ENCODE data around the gene AP1S2.

The AP1S2 gene

DNA sequence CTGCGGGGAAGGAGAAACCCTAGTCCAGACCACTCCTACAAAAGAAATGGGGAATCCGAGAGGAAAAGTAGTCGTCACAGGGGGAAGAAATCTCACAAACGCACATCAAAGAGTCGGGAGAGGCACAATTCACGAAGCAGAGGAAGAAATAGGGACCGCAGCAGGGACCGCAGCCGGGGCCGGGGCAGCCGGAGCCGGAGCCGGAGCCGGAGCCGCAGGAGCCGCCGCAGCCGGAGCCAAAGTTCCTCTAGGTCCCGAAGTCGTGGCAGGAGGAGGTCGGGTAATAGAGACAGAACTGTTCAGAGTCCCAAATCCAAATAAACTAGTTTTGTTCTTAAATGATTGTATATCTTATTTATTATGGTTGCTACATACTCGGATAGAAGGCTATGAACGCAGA lies 31.7 kb downstream of the AP1S2 start:
- peaks cover 3% of the 10 kb centered on the region for H3K36me3 ChIP-seq (ENCODE audit: control insufficient read depth, insufficient read depth, low read length)
- no peaks in the 10 kb centered on the region for H3K27me3 ChIP-seq (ENCODE audit: control insufficient read depth, insufficient read depth, low read length)
- no peak overlapping the region for H3K4me3 ChIP-seq (ENCODE audit: low read depth, low read length)
- no peak overlapping the region for H3K9ac ChIP-seq (ENCODE audit: low read depth, low read length)
- no peaks in the 10 kb centered on the region for H3K4me1 ChIP-seq (ENCODE audit: control insufficient read depth, insufficient read depth, low read length)
- H3K9me3 ChIP-seq (ENCODE audit: control insufficient read depth, insufficient read depth, low read length): no peaks in the 10 kb centered on the region

DNA sequence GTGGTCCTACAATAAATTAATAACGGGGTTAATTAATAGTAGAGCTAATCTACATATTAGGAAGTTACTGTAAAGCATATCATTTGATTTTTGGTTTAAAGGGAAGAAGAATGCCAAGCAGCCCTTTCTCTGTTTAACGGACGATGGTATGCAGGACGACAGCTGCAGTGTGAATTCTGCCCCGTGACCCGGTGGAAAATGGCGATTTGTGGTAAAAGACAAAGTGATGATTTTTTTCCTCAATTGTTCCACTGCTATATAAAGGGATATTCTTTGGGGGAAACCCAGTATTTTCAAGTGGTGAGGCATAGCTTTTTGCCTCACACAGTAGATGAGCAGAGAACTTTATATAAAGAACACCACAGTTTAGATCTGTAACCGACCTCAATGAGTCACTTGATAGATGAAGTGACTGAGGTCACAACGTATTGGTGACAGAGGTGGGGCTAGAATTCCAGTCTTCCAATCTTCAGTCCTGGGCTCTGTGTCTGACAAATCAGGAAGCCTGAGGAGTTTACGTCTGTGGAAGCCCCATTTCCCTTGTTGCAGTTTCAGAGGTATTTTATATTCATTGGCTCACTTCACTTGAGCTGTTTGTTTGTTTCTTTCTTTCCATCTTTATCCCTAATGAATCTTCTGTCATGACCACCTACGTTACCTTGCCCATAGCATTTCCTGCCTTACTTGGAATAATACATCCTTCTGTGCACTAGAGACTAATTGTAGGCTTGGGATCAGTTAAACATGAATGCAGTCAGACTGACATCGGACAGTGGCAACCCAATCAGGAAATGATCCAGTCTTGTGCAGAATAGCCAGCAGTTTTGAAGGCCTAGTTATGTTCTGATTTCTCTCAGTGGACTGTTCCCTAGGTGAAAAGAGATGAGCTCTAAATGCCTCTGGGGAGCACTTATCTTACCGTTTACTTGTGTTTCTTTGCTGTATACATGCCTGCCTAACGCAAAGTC lies 34.2 kb downstream of the AP1S2 start:
- peaks cover 9% of the 10 kb centered on the region for H3K4me1 ChIP-seq (ENCODE audit: control insufficient read depth, insufficient read depth, low read length)
- no peaks in the 10 kb centered on the region for H3K27me3 ChIP-seq (ENCODE audit: control insufficient read depth, insufficient read depth, low read length)
- H3K9me3 ChIP-seq (ENCODE audit: control insufficient read depth, insufficient read depth, low read length): no peaks in the 10 kb centered on the region
- H3K9ac ChIP-seq (ENCODE audit: low read depth, low read length): no peak overlapping the region
- H3K36me3 ChIP-seq (ENCODE audit: control insufficient read depth, insufficient read depth, low read length): peaks cover 3% of the 10 kb centered on the region
- H3K4me3 ChIP-seq (ENCODE audit: low read depth, low read length): no peak overlapping the region

DNA sequence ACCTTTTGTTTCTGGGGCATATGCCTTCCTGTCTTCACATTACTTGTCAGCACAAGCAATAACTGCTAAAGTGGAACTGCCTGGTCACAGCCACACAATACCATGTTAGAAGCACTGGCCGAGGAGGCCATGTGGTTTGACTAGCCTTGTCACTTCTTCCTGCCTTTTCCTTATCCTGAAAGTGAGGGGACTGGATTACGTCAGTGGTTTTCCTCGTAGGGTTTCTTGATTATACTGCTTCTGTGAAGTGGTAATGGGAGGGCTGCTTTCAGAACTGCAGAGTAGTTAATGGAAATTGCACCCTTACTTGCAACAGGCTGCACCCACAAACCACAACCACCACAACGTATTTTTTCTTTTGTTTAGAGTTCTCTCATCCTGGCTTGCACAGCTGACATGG lies 37.7 kb downstream of the AP1S2 start:
- Histone ChIP-seq H3K9me3 (ENCODE audit: control insufficient read depth, insufficient read depth, low read length) (no peaks in the 10 kb centered on the region), H3K9ac (ENCODE audit: low read depth, low read length) (no peak overlapping the region), H3K4me3 (ENCODE audit: low read depth, low read length) (no peak overlapping the region), H3K4me1 (ENCODE audit: control insufficient read depth, insufficient read depth, low read length) (peaks cover 9% of the 10 kb centered on the region), H3K36me3 (ENCODE audit: control insufficient read depth, insufficient read depth, low read length) (peaks cover 3% of the 10 kb centered on the region), H3K27me3 (ENCODE audit: control insufficient read depth, insufficient read depth, low read length) (no peaks in the 10 kb centered on the region)

DNA sequence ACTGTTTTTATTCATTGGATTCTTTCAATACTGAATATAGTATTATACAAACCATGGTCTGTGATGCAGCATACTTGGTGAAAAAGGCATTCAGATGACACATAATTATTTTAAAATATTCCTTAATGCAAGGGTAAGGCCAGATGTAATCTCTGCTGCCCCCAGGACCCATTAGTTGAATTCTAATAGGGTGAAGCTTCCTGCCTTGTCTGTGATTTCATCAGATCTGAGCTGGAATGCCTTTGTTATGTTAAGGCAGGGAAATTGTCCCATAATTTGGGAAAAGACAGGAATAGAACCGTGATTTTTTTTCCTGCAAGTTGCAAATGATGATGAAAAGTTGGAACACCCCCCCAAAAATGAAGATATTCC lies 38.2 kb downstream of the AP1S2 start:
- H3K9ac ChIP-seq (ENCODE audit: low read depth, low read length): no peak overlapping the region
- H3K27me3 ChIP-seq (ENCODE audit: control insufficient read depth, insufficient read depth, low read length): no peaks in the 10 kb centered on the region
- peaks cover 3% of the 10 kb centered on the region for H3K36me3 ChIP-seq (ENCODE audit: control insufficient read depth, insufficient read depth, low read length)
- H3K9me3 ChIP-seq (ENCODE audit: control insufficient read depth, insufficient read depth, low read length): no peaks in the 10 kb centered on the region
- peaks cover 9% of the 10 kb centered on the region for H3K4me1 ChIP-seq (ENCODE audit: control insufficient read depth, insufficient read depth, low read length)
- H3K4me3 ChIP-seq (ENCODE audit: low read depth, low read length): no peak overlapping the region

DNA sequence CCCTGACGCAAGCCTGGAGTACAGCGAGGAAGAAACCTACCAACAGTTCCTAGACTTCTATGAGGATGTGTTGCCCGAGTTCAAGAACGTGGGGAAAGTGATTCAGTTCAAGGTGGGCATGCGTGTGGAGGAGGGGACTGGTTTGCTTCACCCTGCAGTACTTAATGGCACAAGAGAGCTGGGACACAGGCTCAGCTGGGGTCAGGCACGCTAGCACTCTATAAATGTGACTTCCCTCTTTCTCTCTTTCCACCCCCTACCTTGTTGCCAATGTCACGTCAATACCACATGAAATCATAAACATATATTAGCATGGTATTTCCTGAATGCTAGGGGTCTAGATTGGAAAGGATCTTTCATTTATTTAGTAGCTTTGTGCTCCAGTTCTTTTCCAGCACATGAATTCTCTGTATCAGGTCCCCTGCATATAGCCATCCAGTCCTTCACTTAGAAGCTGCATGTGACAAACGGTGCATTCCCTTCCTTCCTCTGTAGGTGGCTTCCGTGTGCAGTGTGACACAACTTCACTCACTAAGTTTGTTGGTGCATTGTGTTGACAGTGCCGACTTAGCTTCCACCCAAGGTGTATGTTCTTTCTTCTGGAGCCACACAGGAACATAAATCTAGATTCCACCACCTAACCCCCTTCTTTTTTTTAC lies 38.7 kb downstream of the AP1S2 start:
- Histone ChIP-seq H3K27me3 (ENCODE audit: control insufficient read depth, insufficient read depth, low read length) (no peaks in the 10 kb centered on the region), H3K9me3 (ENCODE audit: control insufficient read depth, insufficient read depth, low read length) (no peaks in the 10 kb centered on the region), H3K36me3 (ENCODE audit: control insufficient read depth, insufficient read depth, low read length) (peaks cover 6% of the 10 kb centered on the region), H3K4me3 (ENCODE audit: low read depth, low read length) (no peak overlapping the region), H3K4me1 (ENCODE audit: control insufficient read depth, insufficient read depth, low read length) (peaks cover 9% of the 10 kb centered on the region), H3K9ac (ENCODE audit: low read depth, low read length) (no peak overlapping the region)

DNA sequence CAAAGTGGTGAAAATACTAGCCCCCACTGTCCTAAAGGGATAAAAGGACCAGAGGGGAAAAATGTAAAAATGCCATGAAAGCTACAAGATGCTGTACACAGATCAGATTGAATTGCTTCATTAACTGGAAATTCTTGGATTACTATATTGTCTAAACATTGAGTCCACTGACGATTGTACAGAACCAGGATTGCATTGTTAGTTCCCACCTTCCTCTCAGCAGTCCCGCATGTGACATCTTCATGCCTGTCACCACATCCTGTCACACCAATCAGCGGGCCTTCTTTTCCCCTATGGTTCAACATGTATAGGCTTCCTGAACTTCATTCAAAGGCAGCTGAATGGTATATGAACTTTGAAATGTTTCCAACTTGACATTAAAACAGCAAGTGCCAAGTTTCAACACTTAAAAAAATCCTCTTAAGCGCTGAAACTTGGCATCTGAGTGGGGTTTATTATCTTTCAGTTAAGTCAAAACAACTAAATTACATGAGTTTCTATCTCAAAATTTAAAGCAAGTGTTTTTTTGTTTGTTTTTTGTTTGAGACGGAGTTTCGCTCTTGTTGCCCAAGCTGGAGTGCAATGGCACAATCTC lies 39.7 kb downstream of the AP1S2 start:
- Histone ChIP-seq H3K36me3 (ENCODE audit: control insufficient read depth, insufficient read depth, low read length) (peaks cover 6% of the 10 kb centered on the region), H3K27me3 (ENCODE audit: control insufficient read depth, insufficient read depth, low read length) (no peaks in the 10 kb centered on the region), H3K9me3 (ENCODE audit: control insufficient read depth, insufficient read depth, low read length) (no peaks in the 10 kb centered on the region)

DNA sequence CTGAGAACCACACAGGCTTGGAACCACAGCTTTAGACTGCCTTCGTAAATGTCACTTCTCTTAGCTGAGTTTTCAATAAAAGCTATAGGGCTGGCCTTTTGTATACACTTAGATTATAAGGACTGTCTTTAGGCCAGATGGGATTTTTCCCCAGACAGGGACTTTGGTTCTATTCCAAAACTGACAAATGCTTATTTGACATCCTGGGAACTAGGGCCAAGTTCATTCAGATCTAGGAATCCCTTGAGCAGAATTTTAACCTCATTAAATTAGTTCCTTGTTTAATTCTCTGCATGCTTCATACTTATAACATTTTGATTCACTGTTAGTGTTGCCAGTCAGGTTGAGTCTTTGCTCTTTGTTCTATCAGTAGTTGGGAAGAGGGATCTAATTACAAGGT lies 41.2 kb downstream of the AP1S2 start:
- Histone ChIP-seq H3K4me1 (ENCODE audit: control insufficient read depth, insufficient read depth, low read length) (peaks cover 9% of the 10 kb centered on the region), H3K9me3 (ENCODE audit: control insufficient read depth, insufficient read depth, low read length) (no peaks in the 10 kb centered on the region), H3K9ac (ENCODE audit: low read depth, low read length) (no peak overlapping the region), H3K36me3 (ENCODE audit: control insufficient read depth, insufficient read depth, low read length) (peaks cover 10% of the 10 kb centered on the region), H3K4me3 (ENCODE audit: low read depth, low read length) (no peak overlapping the region), H3K27me3 (ENCODE audit: control insufficient read depth, insufficient read depth, low read length) (no peaks in the 10 kb centered on the region)

More for the DNA sequence above, 39.7 kb downstream of the AP1S2 start:
- peaks cover 9% of the 10 kb centered on the region for H3K4me1 ChIP-seq (ENCODE audit: control insufficient read depth, insufficient read depth, low read length)
- no peak overlapping the region for H3K4me3 ChIP-seq (ENCODE audit: low read depth, low read length)
- no peak overlapping the region for H3K9ac ChIP-seq (ENCODE audit: low read depth, low read length)

DNA sequence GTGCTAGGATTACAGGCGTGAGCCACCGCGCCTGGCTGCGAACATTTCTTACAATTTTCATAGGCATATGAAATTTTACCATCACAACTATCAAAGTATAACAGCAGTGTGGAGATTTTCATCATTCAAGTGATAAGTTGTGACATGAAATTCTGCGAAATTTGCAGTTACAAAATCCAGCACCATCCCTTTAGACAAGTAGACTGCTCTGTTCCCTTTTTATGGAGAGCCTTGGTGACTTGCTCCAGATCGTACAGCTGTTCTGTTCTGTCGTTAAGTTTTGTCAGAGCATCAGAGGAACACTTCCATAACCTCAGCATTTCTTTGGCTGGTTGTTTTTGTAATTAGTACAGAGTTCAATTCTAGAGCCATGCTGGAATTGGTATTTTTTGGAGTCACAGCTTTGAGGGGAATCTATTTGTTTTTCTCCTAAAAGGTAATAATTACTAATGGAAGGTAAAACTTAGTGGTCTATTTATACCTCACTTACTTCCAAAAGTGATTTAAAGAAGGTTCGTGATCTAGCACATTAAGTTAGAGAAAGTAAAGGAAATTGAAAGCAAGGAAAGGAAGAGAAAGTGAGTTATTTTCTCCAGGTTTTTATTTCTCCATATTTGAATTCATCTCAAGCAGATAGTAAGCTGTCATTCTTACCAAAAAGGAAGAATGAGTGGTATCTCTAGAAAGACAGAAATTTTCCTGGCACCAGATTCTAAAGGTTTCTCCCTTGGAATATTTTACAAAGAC lies 42.2 kb downstream of the AP1S2 start:
- Histone ChIP-seq H3K36me3 (ENCODE audit: control insufficient read depth, insufficient read depth, low read length) (peaks cover 10% of the 10 kb centered on the region), H3K9me3 (ENCODE audit: control insufficient read depth, insufficient read depth, low read length) (no peaks in the 10 kb centered on the region), H3K4me3 (ENCODE audit: low read depth, low read length) (no peak overlapping the region), H3K4me1 (ENCODE audit: control insufficient read depth, insufficient read depth, low read length) (peaks cover 9% of the 10 kb centered on the region), H3K27me3 (ENCODE audit: control insufficient read depth, insufficient read depth, low read length) (no peaks in the 10 kb centered on the region), H3K9ac (ENCODE audit: low read depth, low read length) (no peak overlapping the region)

DNA sequence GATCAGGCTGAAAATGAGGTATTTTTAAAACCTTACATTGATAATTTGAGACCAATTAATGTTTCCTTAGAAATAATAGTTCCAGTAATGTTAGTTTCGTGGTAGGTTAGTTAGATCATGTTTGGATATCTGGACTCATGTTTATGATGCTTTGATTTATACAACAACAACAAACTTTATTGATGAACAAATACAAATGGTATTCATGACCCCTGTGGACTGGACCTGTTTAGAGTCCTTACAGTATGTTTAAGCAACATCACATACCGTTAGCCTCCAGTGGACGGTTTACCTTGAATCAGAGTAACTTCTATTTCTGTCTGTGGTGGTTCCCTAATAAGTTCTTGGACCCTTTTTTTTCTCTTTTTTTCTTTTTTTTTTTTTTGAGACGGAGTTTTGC lies 46.4 kb downstream of the AP1S2 start:
- no peaks in the 10 kb centered on the region for H3K9me3 ChIP-seq (ENCODE audit: control insufficient read depth, insufficient read depth, low read length)
- H3K36me3 ChIP-seq (ENCODE audit: control insufficient read depth, insufficient read depth, low read length): peaks cover 7% of the 10 kb centered on the region
- no peaks in the 10 kb centered on the region for H3K27me3 ChIP-seq (ENCODE audit: control insufficient read depth, insufficient read depth, low read length)
- no peak overlapping the region for H3K9ac ChIP-seq (ENCODE audit: low read depth, low read length)
- no peaks in the 10 kb centered on the region for H3K4me1 ChIP-seq (ENCODE audit: control insufficient read depth, insufficient read depth, low read length)
- H3K4me3 ChIP-seq (ENCODE audit: low read depth, low read length): no peak overlapping the region

DNA sequence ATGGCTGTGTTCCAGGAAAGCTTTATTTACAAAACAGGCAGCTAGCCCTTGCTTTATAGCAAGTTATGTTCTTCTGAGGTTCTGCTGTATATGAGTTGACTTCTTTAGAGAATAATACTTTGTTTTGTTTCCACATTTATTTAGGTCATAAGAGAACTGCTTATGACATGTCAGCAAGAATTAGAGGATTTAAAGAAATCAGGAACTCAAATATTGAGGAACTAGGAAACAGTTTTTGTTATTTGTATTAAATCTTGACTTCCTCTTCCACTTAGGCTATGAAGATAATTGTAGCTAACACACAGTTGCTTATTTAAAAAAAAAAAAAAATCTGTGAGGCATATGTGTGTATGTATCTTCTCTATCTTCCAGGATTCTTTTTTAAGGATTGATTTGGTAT lies 50.0 kb downstream of the AP1S2 start:
- H3K4me3 ChIP-seq (ENCODE audit: low read depth, low read length): no peak overlapping the region
- H3K27me3 ChIP-seq (ENCODE audit: control insufficient read depth, insufficient read depth, low read length): no peaks in the 10 kb centered on the region
- peaks cover 6% of the 10 kb centered on the region for H3K36me3 ChIP-seq (ENCODE audit: control insufficient read depth, insufficient read depth, low read length)
- H3K9ac ChIP-seq (ENCODE audit: low read depth, low read length): no peak overlapping the region
- no peaks in the 10 kb centered on the region for H3K9me3 ChIP-seq (ENCODE audit: control insufficient read depth, insufficient read depth, low read length)
- H3K4me1 ChIP-seq (ENCODE audit: control insufficient read depth, insufficient read depth, low read length): no peaks in the 10 kb centered on the region

DNA sequence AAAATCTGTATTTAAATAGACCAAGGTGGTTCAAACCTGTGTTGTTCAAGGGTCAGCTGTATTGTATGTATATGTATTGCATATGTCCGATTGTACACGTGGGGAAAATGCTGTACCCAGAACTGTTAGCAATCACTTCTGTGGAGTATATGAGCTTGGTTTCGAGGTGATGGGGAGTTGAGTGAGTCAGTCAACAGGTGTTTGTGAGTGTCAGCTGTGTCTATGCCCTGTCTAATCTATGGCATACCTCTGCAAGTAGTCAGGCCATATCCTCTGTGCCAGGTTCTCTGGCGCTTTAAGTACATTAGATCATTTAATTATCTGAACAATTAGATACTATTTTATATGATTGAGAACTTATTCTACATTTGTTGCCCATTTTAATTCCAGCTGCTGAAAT lies 56.9 kb downstream of the AP1S2 start:
- Histone ChIP-seq H3K4me3 (ENCODE audit: low read depth, low read length) (no peak overlapping the region), H3K9ac (ENCODE audit: low read depth, low read length) (no peak overlapping the region), H3K27me3 (ENCODE audit: control insufficient read depth, insufficient read depth, low read length) (no peaks in the 10 kb centered on the region), H3K36me3 (ENCODE audit: control insufficient read depth, insufficient read depth, low read length) (peaks cover 2% of the 10 kb centered on the region), H3K4me1 (ENCODE audit: control insufficient read depth, insufficient read depth, low read length) (no peaks in the 10 kb centered on the region), H3K9me3 (ENCODE audit: control insufficient read depth, insufficient read depth, low read length) (no peaks in the 10 kb centered on the region)

All from iPS-15b (cell line).